HG02943 (cell line): ENCODE measurements around the gene DTD1.

ENCODE experiments used
- ATAC-seq: cut with Tn5 transposase; IDR thresholded peaks from one replicate; pipeline ENCODE4 v1.9.1; 2021; ENCODE audit warnings: mild to moderate bottlenecking, low read depth, moderate library complexity; ENCODE audit not compliant: unreplicated experiment

Gene DTD1

DNA sequence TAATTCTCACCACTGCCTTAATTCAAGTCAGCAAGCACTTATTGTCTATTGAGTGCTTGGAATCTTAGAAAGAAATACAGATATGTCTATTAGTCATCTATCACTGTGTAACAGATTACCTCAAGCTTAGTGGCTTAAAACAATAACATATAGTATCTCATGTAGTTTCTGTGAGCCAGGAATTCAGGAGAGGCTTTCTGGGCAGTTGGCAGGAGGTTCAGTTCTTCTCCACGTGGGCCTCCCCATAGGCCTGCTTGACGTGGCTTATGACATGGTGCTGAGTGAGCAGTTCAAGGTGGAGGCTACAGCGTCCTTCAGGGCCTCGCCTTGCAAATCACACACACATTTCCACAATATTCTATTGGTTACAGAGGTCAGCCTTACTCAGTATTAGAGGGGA, 69.7 kb downstream of the DTD1 start:
- ATAC-seq = no peak

DNA sequence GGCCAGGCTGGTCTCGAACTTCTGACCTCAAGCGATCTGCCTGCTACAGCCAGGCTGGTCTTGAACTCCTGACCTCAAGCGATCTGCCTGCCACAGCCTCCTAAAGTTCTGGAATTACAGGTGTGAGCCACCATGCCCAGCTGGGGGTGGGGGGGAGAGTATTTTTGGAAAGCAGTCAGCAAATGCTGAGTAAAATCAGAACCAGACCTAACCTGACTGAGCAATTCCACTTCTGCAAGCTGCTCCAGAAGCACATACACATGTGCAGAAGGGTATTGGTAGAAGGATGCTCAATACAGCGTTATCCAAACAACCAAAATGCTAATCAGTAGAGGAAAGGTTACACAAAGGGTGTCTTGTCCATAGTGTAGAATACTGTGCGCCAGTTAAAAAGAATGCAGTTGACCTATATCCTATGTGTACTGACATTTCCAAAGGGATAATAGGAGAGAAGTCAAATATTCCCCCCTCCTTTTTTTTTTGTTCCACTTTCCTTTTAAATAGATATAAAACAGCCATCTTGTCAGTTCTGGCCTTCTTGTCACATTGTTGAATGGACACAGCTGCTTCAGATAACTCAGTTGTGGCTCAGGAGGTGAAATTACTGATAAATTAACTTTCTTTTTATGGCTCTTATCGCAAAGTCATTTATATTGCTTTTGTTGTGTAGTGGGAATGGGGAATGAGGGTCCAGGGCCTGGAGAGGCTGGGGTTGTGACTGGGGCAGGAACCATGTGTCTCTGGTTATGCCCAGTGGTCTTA, 74.6 kb downstream of the DTD1 start:
- no peak for ATAC-seq

DNA sequence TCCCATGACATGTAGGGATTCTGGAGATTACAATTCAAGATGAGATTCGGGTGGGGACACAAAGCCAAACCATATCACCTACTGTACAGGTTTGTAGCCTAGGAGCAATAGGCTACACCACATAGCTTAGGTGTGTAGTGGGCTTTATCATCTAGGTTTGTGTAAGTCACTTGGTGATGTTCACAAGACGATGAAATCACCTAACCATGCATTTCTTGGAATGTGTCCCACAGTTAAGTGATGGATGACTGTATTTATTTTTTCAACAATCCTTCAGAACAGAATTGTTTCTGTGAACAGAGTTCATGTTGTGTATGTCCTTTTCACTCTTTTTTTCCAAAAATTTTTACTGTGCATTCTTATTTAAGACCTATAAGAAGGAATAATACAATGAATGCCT, 76.1 kb downstream of the DTD1 start:
- ATAC-seq = no peak

DNA sequence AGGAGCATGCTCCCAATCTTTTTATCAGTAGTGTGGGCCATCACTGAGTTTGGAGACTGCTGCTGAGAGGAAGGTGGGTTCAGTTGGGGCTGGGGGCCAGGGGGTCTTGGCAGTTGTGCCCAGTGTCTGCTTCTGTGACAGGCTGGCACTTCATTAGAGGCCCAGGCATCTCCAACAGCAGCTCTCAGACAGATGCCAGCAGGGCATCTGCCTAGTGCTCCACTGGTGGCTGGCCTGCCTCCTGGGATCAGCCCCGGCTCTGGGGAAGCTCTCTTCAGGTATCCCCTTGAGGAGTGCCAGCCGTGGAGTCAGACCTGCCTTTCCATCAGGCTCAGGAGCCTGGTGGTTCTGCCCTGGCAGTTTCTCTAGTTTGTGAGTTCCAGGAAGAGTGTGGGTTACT, 77.3 kb downstream of the DTD1 start:
- ATAC-seq = no peak

DNA sequence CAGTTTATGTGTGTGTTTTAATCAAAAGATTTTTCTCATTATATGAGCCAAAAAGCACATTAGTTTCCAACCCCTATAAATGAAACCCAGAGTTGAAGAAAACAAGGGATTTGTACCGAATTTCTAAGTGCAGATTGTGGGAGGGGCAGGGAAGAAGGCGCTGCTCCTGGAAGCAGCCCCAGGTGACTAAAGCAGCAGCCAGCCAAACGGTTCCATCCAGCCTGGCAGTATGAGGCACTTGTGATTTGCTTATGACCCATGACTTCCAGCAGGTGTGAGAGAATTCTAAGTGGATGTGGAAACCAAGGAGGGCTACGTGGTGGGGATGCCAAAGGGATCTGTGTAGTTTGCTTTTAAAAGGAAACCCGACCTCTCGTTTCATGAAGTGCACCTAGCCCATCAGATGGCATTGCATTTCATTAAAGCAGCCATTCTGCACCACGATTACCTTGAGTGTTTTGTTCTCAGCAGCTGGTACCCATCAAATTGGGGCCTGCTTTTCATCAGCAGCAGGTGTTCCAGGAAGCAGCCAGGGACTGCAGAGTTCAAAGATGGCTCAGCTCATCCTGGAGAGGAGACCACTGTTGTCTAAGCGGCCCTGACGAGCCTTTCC, 79.1 kb downstream of the DTD1 start:
- no peak for ATAC-seq

DNA sequence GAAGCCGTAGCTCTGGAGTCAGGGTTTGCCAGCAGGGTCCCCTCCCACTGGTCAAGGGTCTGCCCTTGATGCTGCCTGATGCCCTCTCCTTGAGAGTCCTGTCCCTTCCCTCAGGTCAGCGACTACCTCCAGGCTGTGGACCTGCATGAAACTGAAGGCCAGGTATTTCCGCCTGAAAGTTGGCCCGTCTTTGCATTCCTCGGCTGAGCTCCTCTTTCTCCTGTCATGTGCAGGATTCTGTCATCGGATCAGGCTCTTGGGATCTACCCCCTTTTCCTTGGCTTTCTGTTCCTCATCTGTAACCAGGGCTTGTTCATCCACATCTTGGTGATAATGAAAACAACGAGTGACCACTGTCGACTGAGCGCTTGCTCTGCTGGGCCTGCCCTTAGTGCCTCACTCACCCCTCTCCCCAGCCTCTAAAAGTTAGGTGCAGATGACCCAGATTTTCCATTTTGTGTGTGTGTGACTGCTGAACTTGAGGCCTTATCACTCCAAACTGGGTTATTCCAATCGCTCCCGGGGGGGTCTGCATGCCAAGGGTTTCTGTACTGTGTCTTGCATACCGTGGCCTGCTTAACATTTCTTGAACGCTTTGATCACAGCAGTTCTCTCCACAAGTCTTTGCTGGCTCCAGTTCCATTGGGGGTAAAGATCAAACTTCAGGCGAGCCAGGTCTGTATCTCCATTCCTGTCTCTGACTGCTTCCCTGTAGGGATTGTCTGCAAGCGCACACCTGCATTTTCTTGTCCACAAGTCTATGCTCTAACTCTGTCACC, 81.6 kb downstream of the DTD1 start:
- ATAC-seq = no peak

DNA sequence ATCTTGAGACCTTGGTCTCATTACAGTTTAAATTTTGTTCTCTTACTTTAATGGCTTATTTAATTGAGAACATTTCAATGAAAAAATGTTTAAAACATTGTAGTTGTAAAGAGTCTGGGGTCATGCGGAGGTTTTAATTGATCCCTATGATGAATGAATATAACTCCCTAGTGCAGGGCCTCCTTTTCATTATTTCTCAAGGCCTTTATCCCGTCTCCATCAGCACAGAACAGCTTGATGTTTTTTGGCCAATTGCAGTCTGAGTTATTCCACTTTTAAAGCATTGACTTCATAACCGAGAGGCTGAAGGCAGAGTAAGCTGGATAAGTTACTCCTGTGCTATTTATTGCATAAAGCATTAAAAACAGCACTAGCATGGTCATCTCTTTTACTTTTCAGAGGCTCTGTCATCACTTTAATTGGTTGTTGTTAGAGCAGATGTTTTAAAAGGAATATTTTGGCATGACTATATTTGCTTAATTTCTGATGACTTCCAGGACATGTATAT, 83.4 kb downstream of the DTD1 start:
- no peak for ATAC-seq

DNA sequence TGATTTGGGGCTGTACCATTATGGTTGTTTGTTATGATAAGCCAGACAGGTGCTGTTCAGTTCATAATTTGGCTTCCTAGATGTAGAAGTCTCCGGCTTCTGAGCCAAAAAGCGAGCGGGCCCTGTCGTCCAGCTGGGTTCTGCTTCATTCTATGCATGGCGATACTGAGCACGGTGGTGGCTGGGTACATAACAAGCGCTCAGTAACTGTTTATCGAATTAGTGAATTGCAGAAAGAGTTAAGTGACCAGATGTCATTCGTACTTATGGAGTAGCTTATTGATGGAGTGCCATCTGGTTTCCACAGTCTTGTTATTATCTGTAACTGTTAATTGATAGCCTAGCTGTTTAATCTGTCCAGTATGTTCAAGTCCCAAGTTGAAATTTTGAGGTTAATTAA, 85.0 kb downstream of the DTD1 start:
- no peak for ATAC-seq

DNA sequence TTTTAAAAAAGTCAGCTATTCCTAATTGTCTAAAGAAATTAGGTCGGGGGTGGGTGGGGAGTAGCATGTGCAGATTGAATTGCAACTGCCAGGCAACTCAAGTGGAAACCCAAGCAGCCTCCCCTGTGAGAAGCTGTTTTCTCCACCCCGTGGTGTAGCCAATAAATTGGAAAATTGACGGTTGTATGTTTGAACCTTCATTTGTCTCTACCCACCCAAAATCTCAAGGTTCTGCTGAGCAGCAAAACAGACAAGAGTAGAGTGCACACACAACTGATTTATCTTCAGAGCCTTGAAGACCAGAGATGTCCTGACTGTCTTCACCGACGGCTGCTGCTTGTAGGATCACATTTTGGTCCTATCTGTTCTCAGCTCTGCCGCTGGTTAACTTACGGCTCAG, 88.5 kb downstream of the DTD1 start:
- ATAC-seq = no peak

DNA sequence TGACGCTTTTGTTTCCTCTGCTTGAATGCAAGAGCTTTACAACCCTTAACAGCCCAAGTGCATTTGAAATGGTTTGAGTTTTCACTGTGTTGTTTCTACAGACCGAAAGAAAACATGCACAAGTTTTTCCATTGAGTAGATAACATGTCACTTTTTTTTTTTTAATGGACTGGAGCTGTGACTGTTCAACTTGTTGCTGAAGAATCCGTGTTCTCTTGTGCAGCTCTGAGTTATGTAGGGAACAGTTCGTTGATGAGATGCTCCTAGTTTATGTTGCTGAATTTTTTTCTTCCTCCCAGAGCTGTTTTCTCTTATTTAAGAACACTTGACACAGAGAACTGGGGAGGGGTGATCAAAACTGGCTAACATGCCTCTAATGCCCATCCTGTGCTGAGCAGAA, 89.3 kb downstream of the DTD1 start:
- ATAC-seq = no peak

DNA sequence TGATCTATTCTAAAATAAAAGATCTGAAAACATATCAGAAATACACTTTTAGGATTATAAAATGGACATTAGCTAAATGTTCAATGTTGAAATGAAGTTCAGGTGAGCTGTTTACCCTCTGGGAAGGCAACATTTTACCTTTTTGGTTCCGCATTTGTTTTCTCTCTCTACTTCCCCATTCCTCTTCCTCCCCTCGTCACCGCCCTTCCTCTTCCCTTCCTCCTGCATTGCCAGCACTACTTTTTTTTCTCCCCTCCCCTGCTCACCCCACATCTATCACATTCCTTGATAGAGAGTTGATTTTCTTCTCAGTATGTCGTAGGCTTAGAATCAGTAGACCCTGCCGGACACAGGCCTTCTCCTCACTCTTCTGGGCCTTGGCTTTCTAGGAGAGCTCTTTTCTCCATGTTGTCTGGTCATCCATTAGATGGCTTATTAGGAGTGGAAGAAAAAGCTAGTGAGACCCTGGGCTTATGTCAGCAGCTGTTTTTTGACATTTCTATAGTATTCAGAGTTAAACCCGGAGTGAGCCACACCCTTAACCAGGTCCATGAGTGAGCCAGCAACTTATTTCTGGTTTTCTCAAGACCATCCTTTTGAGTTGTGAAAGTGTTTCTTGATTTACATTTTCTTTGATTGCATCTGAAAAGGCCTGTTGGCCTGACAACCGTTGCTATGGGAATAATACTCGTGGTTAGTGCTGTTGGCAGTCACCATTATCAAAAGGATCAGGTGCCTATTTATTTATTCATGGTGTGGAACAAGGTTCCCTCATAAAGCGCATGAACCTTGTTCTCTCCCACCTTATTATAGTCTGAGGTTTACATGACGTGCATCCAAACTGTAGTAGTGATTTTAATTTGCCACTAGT, 90.9 kb downstream of the DTD1 start:
- ATAC-seq = no peak

DNA sequence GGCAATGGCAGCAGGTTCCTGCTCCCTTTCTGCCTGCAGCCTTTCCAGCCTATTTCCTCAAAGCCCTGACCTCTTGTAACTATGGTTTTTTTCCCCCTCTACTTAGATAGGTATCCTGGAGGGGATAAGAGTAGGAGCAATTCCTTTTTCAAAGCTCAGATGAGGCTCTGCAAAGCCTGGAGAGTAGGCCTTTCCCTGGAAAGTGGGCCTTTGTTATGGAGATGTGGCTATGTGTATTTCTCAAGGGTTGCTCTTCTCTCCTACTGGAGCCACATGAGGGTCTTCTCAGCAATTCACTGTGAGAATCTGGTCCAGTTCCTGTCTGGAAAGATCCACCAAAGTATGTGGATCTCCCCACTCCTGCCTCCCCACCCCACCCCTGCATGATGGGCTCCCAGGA, 96.0 kb downstream of the DTD1 start:
- no peak for ATAC-seq

DNA sequence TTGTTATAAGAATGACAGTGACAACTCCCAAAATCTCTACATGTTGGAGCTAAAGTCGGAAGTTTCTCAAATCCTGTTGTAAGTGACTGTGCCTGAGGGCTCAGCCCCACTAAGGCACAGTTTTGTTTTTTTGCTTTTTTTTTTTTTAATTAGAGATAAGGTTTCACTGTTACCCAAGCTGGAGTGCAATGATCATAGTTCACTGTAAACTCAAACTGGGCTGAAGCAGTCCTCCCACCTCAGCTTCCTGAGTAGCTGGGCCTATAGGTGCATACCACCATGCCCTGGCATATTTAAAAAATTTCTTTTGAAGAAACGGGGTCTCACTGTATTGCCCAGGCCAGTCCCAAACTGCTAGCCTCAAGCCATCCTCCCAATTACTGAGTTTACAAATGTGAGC, 96.9 kb downstream of the DTD1 start:
- no peak for ATAC-seq

DNA sequence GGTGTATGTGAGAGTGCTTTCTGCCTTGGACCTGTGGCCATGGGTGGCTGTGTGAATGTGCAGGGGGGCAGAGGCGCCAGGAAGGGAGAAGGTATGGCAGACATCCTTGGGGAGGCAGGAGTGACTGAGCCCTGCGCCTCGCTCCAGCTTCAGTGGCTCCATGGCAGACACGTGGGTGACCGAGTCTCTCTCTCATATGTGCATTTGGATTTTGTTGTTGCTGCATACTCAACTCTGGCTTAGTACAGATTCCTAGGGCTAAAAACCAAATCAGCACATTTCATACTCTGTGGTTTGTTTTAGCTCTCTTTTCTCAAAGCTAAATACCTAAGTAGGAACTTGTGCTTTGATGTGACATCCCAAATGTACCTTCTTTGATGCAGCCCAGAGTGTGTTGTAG, 97.6 kb downstream of the DTD1 start:
- ATAC-seq = no peak

DNA sequence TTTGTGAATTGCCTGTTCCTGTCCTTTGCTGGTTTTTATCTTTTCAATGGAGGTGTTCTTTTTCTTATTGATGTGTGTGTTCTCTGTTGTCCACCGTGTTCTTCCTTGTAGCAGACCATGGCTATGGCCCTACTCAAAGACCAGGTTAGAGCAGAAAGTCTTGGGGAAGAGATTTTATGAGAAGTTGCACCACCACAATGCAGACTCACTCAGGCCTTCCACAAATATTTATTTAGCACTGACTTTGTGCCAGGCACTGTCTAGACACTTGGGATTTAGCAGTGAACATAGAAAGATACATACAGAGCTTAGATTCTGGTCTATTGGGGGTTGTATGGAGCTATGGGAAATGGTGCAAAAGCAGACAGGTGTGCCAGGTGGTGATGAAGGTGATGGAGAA, 98.8 kb downstream of the DTD1 start:
- ATAC-seq = no peak

DNA sequence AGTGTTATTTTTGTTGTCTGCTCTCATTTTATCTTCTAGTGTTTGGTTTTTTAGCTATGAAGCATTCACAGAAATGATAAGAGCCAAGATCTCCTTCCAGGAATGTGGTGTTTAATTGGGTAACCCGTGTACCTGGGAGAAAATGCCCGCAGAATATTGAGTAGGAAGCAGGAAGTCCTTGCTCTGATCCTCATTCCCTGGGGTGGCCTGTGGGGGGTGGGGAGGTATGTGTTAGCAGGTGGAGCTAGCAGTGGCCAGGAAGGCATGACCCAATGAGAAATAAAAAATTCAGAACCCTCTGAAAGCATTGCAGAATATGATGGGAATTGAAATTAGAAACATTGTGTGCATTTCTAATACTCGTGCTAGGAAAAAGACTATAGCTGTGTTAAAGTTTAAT, 100.8 kb downstream of the DTD1 start:
- no peak for ATAC-seq

DNA sequence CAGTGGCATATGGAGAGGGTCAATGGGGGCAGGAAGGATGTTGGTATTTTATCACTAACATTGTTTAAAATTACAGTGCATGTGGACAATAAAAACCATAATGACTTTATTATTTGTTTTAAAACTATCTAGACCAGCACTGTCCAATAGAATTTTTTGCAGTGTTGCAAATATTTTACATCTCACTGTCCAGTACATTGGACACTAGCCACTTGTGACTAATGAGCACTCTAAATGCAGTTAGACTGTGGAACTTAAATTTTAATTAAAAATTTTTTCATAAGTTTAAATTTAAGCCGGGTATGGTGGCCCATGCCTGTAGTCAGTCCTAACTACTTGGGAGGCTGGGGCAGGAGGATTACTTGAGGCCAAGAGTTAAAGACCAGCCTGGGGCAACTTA, 101.7 kb downstream of the DTD1 start:
- no peak for ATAC-seq

DNA sequence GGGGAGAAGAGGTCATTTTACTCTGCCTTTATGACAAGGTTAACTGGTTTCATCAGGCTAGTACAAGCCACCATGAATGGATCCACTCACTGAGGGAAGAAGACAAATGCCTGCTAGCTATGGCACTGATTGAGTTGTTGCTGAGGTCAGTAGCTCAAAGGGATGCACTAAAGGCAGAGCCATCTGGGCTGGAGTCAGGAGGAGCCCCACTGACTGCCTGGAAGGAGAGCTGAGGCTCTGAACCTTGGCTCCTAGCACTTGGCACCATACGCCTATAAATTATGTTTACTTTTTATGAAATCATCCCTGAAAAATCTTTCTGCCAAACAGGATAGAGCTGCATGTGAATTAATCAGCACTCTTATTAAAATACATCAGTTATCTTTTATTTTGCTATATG, 104.6 kb downstream of the DTD1 start:
- ATAC-seq = no peak

DNA sequence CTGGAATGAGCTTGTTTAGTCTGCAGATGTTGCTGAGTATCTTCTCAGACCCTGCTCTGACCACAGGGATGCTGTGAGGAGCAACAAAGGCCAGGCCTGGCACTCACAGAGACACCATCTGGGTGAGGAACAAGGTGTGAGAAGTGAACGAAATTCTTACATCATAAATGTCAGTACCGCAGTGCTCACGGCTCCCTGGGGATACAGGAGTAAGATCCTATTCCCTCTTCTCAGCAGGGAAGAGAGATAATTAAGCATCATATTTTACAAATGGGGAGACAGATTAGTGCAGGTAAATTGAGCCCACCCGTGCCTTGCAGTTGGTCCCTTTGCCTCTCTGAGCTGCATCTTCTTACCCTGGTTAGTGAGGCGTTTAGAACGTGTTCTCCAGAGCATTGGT, 106.2 kb downstream of the DTD1 start:
- ATAC-seq = no peak

DNA sequence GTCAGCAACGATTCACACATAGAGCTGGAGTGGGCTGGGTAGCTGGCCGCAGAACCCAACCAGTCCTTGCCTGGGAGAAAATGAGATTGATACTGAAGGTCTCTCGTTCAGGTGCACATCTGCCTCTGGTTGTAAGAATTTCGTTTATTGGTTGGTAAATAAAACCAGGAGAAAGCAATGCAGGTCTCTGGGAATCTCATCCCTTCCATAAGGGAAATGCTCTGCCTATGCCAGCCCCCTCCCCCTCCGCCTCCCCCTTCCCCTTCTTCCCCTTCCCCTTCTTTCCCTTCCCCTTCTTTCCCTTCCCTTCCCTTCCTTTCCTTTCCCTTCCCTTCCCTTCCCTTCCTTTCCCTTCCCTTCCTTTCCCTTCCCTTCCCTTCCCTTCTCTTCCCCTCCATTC, 107.3 kb downstream of the DTD1 start:
- no peak for ATAC-seq
